ENCODE data around the gene ZNF479. TPM values are rescaled to one million over a fixed set of nuclear protein-coding genes. Genes with fewer than 3 reads are reported as not detected.
"Not testable (repeated sequence)": the region's sequence is repeated elsewhere in the genome, so short reads cannot be mapped to it uniquely, and the experiment has no call there.

ZNF479 gene
- total RNA-seq, result not detected in 2 replicates
- polyA plus RNA-seq, result not detected in 2 replicates
- polyA plus RNA-seq (2011; cell fraction: cytosol; rRNA removed), result not detected in 2 replicates
- not detected in 2 replicates for polyA plus RNA-seq (2011; cell fraction: nucleus; rRNA removed)
- not detected in 2 replicates for polyA plus RNA-seq (2012)
- not detected in 2 replicates for polyA minus RNA-seq
- polyA minus RNA-seq (2011; cell fraction: cytosol; rRNA and poly(A)+ RNA removed), result not detected
- polyA minus RNA-seq (2011; cell fraction: nucleus; rRNA and poly(A)+ RNA removed), result not detected in 2 replicates
- not detected for Bru-seq, nascent RNA
- not detected for BruChase-seq, experiment 1, labeled RNA remaining after a 6-hour chase
- BruChase-seq, experiment 2, labeled RNA remaining after a 2-hour chase, result not detected
- long read RNA-seq, result 0 reads

- H3K27me3 ChIP-seq (ENCODE audit: control insufficient read depth in 2 of 2, insufficient read depth in 2 of 2, low read length in 2 of 2); H3K27ac ChIP-seq (ENCODE audit: insufficient read depth, low read depth, low read length); H3K9me3 ChIP-seq (replicated peaks; ENCODE audit: control insufficient read depth, insufficient read depth, low read length); POLR2A ChIA-PET; H3K9ac ChIP-seq (replicated peaks; ENCODE audit: extremely low read depth, insufficient read depth, low read length); H3K36me3 ChIP-seq (ENCODE audit: control insufficient read depth in 2 of 2, extremely low read depth in 1 of 2, insufficient read depth in 2 of 2, low read length in 2 of 2); H3K4me3 ChIP-seq (replicated peaks in 1 of 3; ENCODE audit: insufficient read depth in 1 of 3, low read depth in 1 of 3, low read length in 3 of 3); H3K9me1 ChIP-seq (replicated peaks; ENCODE audit: control insufficient read depth, extremely low read depth, insufficient read depth, low read length); BruUV-seq (replicated peaks); CTCF ChIA-PET; intact Hi-C loops (cut with micrococcal nuclease); DNase-seq (ENCODE audit: low read depth, low spot score); H3K4me1 ChIP-seq (ENCODE audit: control insufficient read depth, extremely low read depth, insufficient read depth, low read length); H3K4me2 ChIP-seq (ENCODE audit: insufficient read depth, low read length); dilution Hi-C loops (cut with MboI; ENCODE audit: extremely low pct_ligation_motif_present, low sequenced_read_pairs); H3K79me2 ChIP-seq (ENCODE audit: control insufficient read depth, insufficient read depth, low read length); H2AFZ ChIP-seq (ENCODE audit: low read depth, low read length); H4K20me1 ChIP-seq (replicated peaks; ENCODE audit: control insufficient read depth, extremely low read depth, insufficient read depth, low read length); FAIRE-seq: not testable (repeated sequence)
Observed at GRCh38 chr7:57132336-57132735, at the start of gene ZNF479. ZNF479 (minus strand) TSS chr7:57132436; CDS start chr7:57132324, 112 bp downstream.

GRCh38 chr7:57182031-57182430 is 49.8 kb upstream of the ZNF479 start:
- Histone ChIP-seq H2AFZ (ENCODE audit: low read depth, low read length) (no peak overlapping the region), H3K79me2 (ENCODE audit: control insufficient read depth, insufficient read depth, low read length) (no peaks in the 10 kb centered on the region), H3K9ac (replicated peaks; ENCODE audit: extremely low read depth, insufficient read depth, low read length) (no peak overlapping the region), H3K4me2 (ENCODE audit: insufficient read depth, low read length) (no peak overlapping the region), H3K36me3 (ENCODE audit: control insufficient read depth in 2 of 2, extremely low read depth in 1 of 2, insufficient read depth in 2 of 2, low read length in 2 of 2) (no peaks in the 10 kb centered on the region), H3K4me1 (ENCODE audit: control insufficient read depth, extremely low read depth, insufficient read depth, low read length) (no peaks in the 10 kb centered on the region), H3K9me3 (replicated peaks; ENCODE audit: control insufficient read depth, insufficient read depth, low read length) (peaks cover 4% of the 10 kb centered on the region), H3K9me1 (replicated peaks; ENCODE audit: control insufficient read depth, extremely low read depth, insufficient read depth, low read length) (no peaks in the 10 kb centered on the region), H3K27me3 (ENCODE audit: control insufficient read depth in 2 of 2, insufficient read depth in 2 of 2, low read length in 2 of 2) (no peaks in the 10 kb centered on the region), H3K4me3 (replicated peaks in 1 of 3; ENCODE audit: insufficient read depth in 1 of 3, low read depth in 1 of 3, low read length in 3 of 3) (no peak overlapping the region), H4K20me1 (replicated peaks; ENCODE audit: control insufficient read depth, extremely low read depth, insufficient read depth, low read length) (no peaks in the 10 kb centered on the region), H3K27ac (ENCODE audit: insufficient read depth, low read depth, low read length) (no peak overlapping the region)
- FAIRE-seq (no peak), DNase-seq (ENCODE audit: low read depth, low spot score) (no peak)
- BruUV-seq (replicated peaks), result no TSS peak
- dilution Hi-C loops (cut with MboI; ENCODE audit: extremely low pct_ligation_motif_present, low sequenced_read_pairs), result no loop called here
- ChIA-PET CTCF (no interaction called here), POLR2A (no interaction called here)
- TF ChIP-seq JUN (IDR thresholded peaks at IDR 0.05; ENCODE audit: borderline replicate concordance, insufficient read depth, insufficient read length, low read depth) (no peak), GATA2 (IDR thresholded peaks at IDR 0.05; ENCODE audit: insufficient read depth, insufficient read length, low read depth, low read length) (no peak), CTCF (IDR thresholded peaks at IDR 0.05; ENCODE audit: extremely low read depth in 1 of 2, insufficient read depth in 1 of 2, low read depth in 1 of 2, low read length in 2 of 2) (no peak), POLR2A (IDR thresholded peaks at IDR 0.05; ENCODE audit: low read depth, low read length) (no peak), MAX (IDR thresholded peaks at IDR 0.05; ENCODE audit: insufficient read depth, insufficient read length) (no peak), POLR2AphosphoS5 (IDR thresholded peaks at IDR 0.05; ENCODE audit: insufficient read depth, low read depth, low read length) (no peak), FOS (IDR thresholded peaks at IDR 0.05; ENCODE audit: borderline replicate concordance, insufficient read depth, low read length) (no peak), MYC (IDR thresholded peaks at IDR 0.05; ENCODE audit: low read depth, low read length) (no peak), EZH2 (IDR thresholded peaks at IDR 0.05; ENCODE audit: borderline replicate concordance, low read depth, low read length, severe bottlenecking) (no peak)
- intact Hi-C loops (cut with micrococcal nuclease), result no loop called here
